Neural cell (in vitro differentiated cells): Measurements from ENCODE around the gene FAM227B.

ENCODE experiments used
- CTCF ChIP-seq: fragments of 450-650 bp; IDR thresholded peaks from 2 replicates; pipeline ENCODE4 v1.5.1; 2014; ENCODE audit warnings: antibody characterized with exemption, mild to moderate bottlenecking, moderate library complexity; ENCODE audit not compliant: poor library complexity, severe bottlenecking
- EP300 ChIP-seq: fragments of 450-650 bp; conservative IDR thresholded peaks from 2 replicates; pipeline ENCODE4 v1.6.1; 2014; ENCODE audit warnings: antibody characterized with exemption, mild to moderate bottlenecking, moderate library complexity; ENCODE audit not compliant: poor library complexity, severe bottlenecking
- EZH2 ChIP-seq: fragments of 200-600, 300-800 bp; shearing (Covaris generic), sonication (generic); IDR thresholded peaks from 2 replicates; pipeline ENCODE4 v1.6.1; 2014; ENCODE audit warnings: antibody characterized with exemption, low read length, borderline replicate concordance, mild to moderate bottlenecking; ENCODE audit not compliant: insufficient read depth, poor library complexity, severe bottlenecking
- MXI1 ChIP-seq: fragments of 450-650 bp; conservative IDR thresholded peaks from 2 replicates; pipeline ENCODE4 v1.6.1; 2014; ENCODE audit warnings: antibody characterized with exemption, mild to moderate bottlenecking; ENCODE audit not compliant: poor library complexity, severe bottlenecking
- RAD21 ChIP-seq: fragments of 450-650 bp; conservative IDR thresholded peaks from 2 replicates; pipeline ENCODE4 v1.6.1; 2014; ENCODE audit warnings: antibody characterized with exemption, mild to moderate bottlenecking, moderate library complexity
- SMC3 ChIP-seq: fragments of 450-650 bp; conservative IDR thresholded peaks from 2 replicates; pipeline ENCODE4 v1.6.1; 2014; ENCODE audit warnings: antibody characterized with exemption, mild to moderate bottlenecking, moderate library complexity; ENCODE audit not compliant: poor library complexity

GRCh38 chr15:49415638-49416037 lies 205.0 kb downstream of the FAM227B start:
- no peak for TF ChIP-seq SMC3
- TF ChIP-seq CTCF = no peak
- TF ChIP-seq RAD21 = no peak
- TF ChIP-seq EZH2 = no peak
- no peak for TF ChIP-seq EP300
- TF ChIP-seq MXI1 = no peak
